GM20000 (cell line): ENCODE data around the gene CACNB4.
"Not testable (repeated sequence)": the region's sequence is repeated elsewhere in the genome, so short reads cannot be mapped to it uniquely, and the experiment has no call there.

Source experiments
- DNase-seq: peaks from one replicate; pipeline ENCODE4 v3.0.0; 2012; ENCODE audit warnings: low spot score
- TF ChIP-seq, protein P1 (sequence below): IDR thresholded peaks from 2 replicates; pipeline ENCODE4 v1.5.1; 2012; ENCODE audit warnings: mild to moderate bottlenecking, control low read depth; ENCODE audit errors: extremely low read depth, missing control alignments

The CACNB4 gene

DNA sequence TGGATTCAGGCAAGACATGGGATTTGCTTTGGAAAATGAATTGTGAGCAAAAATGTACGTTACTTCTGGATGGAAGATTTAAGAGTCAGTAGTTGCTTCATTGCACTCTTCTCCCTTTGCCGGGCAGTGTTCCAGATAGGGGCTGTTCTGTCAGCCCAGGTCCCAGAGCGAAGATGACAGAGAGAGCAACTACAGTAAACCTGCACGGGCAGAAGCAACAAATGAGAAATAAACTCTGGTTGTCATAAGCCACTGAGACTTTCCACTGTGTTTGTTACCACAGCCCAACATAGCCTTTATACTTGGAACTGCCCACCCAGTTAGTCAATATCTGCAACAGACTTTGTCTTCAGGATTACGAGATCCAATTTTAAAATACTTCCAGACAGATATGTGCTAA lies 83.3 kb downstream of the CACNB4 start:
- TF ChIP-seq, protein P1, sequence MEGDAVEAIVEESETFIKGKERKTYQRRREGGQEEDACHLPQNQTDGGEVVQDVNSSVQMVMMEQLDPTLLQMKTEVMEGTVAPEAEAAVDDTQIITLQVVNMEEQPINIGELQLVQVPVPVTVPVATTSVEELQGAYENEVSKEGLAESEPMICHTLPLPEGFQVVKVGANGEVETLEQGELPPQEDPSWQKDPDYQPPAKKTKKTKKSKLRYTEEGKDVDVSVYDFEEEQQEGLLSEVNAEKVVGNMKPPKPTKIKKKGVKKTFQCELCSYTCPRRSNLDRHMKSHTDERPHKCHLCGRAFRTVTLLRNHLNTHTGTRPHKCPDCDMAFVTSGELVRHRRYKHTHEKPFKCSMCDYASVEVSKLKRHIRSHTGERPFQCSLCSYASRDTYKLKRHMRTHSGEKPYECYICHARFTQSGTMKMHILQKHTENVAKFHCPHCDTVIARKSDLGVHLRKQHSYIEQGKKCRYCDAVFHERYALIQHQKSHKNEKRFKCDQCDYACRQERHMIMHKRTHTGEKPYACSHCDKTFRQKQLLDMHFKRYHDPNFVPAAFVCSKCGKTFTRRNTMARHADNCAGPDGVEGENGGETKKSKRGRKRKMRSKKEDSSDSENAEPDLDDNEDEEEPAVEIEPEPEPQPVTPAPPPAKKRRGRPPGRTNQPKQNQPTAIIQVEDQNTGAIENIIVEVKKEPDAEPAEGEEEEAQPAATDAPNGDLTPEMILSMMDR, result no peak
- no peak for DNase-seq

- DNase-seq, result no peak
- TF ChIP-seq, protein P1, result no peak
These were observed 86.1 kb downstream of the CACNB4 start for GRCh38 chr2:152012697-152013096.

- DNase-seq, result no peak
- TF ChIP-seq, protein P1, result no peak
These were observed 87.1 kb downstream of the CACNB4 start for GRCh38 chr2:152011724-152012123.

- no peak for DNase-seq
- TF ChIP-seq, protein P1, result no peak
These were observed 93.2 kb downstream of the CACNB4 start for GRCh38 chr2:152005607-152006006.

DNA sequence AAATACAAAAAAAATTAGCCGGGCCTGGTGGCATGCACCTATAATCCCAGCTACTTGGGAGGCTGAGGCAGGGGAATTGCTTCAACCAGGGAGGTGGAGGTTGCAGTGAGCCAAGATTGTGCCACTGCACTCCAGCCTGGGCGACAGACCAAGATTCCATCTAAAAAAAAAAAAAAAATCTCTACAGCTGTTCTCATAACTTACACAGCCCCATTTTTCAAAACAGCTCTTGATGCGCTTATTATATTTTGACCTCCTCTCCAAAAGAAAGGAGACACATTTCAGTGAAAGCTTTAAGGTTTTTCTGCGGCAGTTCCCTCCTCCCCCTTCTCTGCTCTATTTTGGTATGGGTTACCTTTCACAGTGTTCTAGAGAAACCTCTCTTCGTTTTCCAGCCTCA lies 95.6 kb downstream of the CACNB4 start:
- DNase-seq, result not testable (repeated sequence)

- peak; percentile 52 for DNase-seq
- TF ChIP-seq, protein P1, result peak; percentile 82
These were observed 99.8 kb downstream of the CACNB4 start for GRCh38 chr2:151999053-151999452.

DNA sequence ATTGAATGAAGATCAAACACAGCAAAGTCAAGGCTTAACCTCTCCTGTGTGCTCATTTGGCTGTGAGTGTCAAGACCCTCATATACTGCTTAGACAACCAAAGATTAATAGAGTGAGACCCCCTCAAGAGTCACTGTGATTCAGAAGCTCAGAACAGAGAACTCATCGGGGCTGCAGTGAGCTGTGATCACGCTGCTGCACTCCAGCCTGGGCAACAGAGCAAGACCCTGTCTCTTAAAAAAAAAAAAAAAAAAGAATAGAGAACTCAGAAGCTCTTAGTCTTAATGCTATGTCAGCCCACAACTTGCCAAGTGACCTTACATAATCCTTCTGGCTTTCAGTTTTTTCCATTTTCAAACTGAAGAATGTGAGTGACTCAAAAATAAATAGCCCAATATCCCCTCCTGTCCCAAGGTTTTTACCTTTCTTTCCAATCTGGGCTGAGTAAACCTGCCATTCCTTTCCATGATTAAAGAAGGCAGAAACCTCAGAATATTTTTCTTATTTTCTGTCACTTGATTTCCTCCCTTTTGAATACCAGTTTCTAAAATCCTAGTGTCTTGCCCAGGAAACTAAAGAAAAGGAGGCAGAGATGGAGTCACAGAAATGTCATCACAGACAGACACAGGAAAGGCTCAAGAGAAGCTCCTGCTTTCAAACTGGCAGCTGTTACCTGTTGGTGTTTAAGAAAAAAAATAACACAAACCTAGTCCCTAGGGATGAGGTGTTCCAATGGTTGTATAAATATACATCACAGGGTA lies 102.4 kb downstream of the CACNB4 start:
- TF ChIP-seq, protein P1, result no peak
- DNase-seq, result no peak

DNA sequence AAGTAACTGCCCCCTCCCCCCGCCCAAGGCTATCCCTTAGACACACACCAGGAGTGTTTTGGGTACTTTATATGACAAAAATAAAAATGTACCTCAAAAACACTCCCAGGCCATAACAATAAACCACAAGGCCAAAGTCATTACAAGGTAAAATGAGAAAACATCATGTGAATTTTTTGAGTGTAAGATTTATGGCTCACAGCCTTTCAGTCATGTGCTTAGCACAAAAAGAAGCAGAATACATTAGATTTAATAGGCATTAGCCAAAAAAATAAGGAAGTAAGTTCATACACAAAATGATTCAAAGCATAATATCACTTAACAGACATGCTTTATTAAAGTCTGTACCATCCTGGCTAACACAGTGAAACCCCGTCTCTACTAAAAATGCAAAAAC lies 103.7 kb downstream of the CACNB4 start:
- DNase-seq, result no peak
- TF ChIP-seq, protein P1, result no peak

DNA sequence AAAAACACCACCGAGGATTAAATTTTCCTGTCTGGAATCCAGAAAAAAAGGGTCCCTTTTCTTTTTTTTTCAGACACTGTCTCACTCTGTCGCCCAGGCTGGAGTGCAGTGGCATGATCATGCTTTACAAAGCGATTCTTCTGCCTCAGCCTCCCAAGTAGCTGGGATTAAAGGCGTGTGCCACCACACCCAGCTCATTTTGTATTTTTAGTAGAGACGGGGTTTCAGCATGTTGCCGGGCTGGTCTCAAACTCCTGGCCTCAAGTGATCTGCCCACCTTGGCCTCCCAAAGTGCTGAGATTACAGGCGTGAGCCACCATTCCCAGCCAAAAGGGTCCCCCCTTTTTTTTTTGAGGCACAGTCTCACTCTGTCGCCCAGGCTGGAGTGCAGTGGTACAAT lies 104.7 kb downstream of the CACNB4 start:
- DNase-seq, result not testable (repeated sequence)
